ENCODE data around the gene AK9. TPM values are rescaled to one million over a fixed set of nuclear protein-coding genes. Genes with fewer than 3 reads are reported as not detected.

AK9 gene
- total and polyA plus RNA-seq, 2 of the 8 experiments (the other 6 are each of a cell fraction or from before 2014, with no cell fraction given), result 1.8 to 2.2 TPM

DNA sequence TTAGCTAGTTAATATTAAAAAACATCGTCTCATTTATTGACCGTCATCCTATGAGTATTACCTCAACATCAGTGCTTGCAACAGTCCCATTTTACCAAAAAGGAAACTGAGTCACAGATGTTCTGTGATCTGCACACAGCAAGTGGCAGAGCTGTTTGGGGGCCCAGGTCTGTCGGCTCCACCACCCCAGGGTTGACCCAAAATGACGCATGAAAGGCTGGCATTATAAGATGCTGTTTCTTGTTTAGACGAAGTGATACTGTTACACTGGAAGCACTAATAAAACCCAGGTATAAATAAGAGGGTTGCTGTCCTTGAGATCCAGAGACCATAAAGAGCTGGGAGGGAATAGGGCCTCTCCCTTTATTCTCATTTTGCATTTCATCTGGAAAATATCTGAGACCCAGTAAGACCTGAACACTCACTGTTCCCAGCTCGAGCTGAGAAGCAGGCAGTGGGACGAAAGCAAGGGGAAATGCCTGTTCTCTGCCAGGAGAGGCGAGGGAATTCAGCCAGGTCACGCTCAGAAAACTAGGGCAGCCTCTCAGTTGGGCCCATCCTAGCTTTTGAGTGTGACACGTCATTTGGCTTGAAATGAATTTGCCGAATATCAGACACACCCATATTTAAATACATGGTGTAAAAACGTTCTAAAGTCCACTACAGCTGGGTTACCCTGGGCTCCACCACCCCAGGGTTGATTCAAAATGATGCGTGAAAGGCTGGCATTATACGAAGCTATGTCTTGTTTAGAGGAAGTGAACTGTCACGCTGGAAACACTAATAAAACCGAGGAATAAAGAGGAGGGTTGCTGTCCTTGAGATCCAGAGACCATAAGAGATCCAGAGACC is 234.1 kb downstream of the AK9 start:
- 0 out of 2 replicates have a peak overlapping the region, but pooled peaks have one; percentile 14 for H3K18ac ChIP-seq (ENCODE audit: extremely low read depth, low read length)
- peaks cover 0 to 22% (median 11%) of the 10 kb centered on the region in 4 experiments; a peak in 7 of 8 replicates for H3K36me3 ChIP-seq (ENCODE audit: control insufficient read depth in 2 of 4, insufficient read depth in 4 of 4, low read length in 3 of 4)
- peak overlapping the region; percentile 60 to 84 (median 64); a peak in 6 of 8 replicates for H3K4me3 ChIP-seq (ENCODE audit: extremely low read depth in 1 of 4, insufficient read depth in 2 of 4, low read depth in 3 of 4, low read length in 4 of 4)
- H2BK12ac ChIP-seq (ENCODE audit: low read depth, low read length), result no peak overlapping the region
- no peak overlapping the region for H3K23ac ChIP-seq (ENCODE audit: insufficient read length)
- H3K4ac ChIP-seq (replicated peaks; ENCODE audit: insufficient read length, low read depth, low read length), result no peak overlapping the region
- no peak overlapping the region for H2AK5ac ChIP-seq (ENCODE audit: low read depth, low read length)
- peaks cover 4 to 17% (median 11%) of the 10 kb centered on the region in 4 experiments for H3K4me1 ChIP-seq (replicated peaks in 1 of 4; ENCODE audit: control insufficient read depth in 3 of 4, insufficient read depth in 4 of 4, low read length in 3 of 4)
- no peak overlapping the region for H3K56ac ChIP-seq (replicated peaks; ENCODE audit: insufficient read length, low read depth, low read length)
- POLR2A ChIA-PET (ENCODE audit: partially characterized antibody), result interaction anchor here (1.0 to 7.5 kb wide), 11 partner anchors 8 to 106 kb away, joined by 3 to 85 read pairs (median 5); partner anchors contain the start of genes PPIL6 and SMPD2
- CTCF ChIA-PET (ENCODE audit: partially characterized antibody), result interaction anchor here (0.8 to 7.5 kb wide), 9 partner anchors 9 to 854 kb away, joined by 3 to 63 read pairs (median 4); partner anchors contain the start of genes PPIL6 and SMPD2
- H3K9ac ChIP-seq (replicated peaks in 1 of 4; ENCODE audit: extremely low read depth in 1 of 4, low read depth in 3 of 4, low read length in 3 of 4), result no peak overlapping the region; a peak in 1 of 7 replicates
- no peak overlapping the region for H4K91ac ChIP-seq (replicated peaks; ENCODE audit: insufficient read length, low read length)
- peaks cover 8% of the 10 kb centered on the region for H3K23me2 ChIP-seq (ENCODE audit: low read depth, low read length)
- H4K20me1 ChIP-seq (replicated peaks in 1 of 2; ENCODE audit: control insufficient read depth in 1 of 2, insufficient read depth in 2 of 2, low read length in 2 of 2), result no peaks in the 10 kb centered on the region
- no peak for DNase-seq (ENCODE audit: low read depth in 1 of 2, low spot score in 2 of 2)
- no peak overlapping the region for H2BK120ac ChIP-seq (replicated peaks; ENCODE audit: low read depth, low read length)
- no peak overlapping the region for H3K27ac ChIP-seq (ENCODE audit: low read depth, low read length)
- H3K79me2 ChIP-seq (ENCODE audit: control insufficient read depth in 1 of 2, insufficient read depth in 2 of 2, low read length in 2 of 2), result peaks cover 0 to 2% of the 10 kb centered on the region in 2 experiments; a peak in 1 of 4 replicates
- no peaks in the 10 kb centered on the region; the same call in 1 of the 2 replicates for H3K79me1 ChIP-seq (ENCODE audit: low read depth, low read length)
- peak overlapping the region; percentile 87 to 88 for H3K4me2 ChIP-seq (ENCODE audit: insufficient read depth in 1 of 2, low read depth in 2 of 2, low read length in 2 of 2)
- no peak overlapping the region for H2BK20ac ChIP-seq (ENCODE audit: low read length)
- no peak overlapping the region for H2AFZ ChIP-seq (ENCODE audit: low read length)
- WGBS, 2 experiments (ENCODE audit: extremely low coverage in 1 of 2, insufficient coverage in 1 of 2, insufficient read length in 1 of 2, insufficient replicate concordance in 2 of 2, low coverage in 1 of 2, low lambda C conversion rate in 2 of 2, missing lambda C conversion rate in 1 of 2), result 74% methylated on average over 16 of the region's 16 CpGs; no CpG with 5 or more reads in 1 of the 2 experiments
- no peak overlapping the region for H2BK5ac ChIP-seq (ENCODE audit: low read depth, low read length)
- FAIRE-seq, result no peak
- peaks cover 0 to 3% of the 10 kb centered on the region in 2 experiments; a peak in 1 of 4 replicates for H3K9me3 ChIP-seq (ENCODE audit: insufficient read depth in 2 of 2, low read depth in 1 of 2, low read length in 1 of 2)
- no peaks in the 10 kb centered on the region for H3K27me3 ChIP-seq (replicated peaks in 1 of 4; ENCODE audit: control insufficient read depth in 3 of 4, extremely low read depth in 1 of 4, insufficient read depth in 3 of 4, low read length in 3 of 4)
- no peak overlapping the region for H4K5ac ChIP-seq (ENCODE audit: insufficient read length, low read depth, low read length)
- no peak overlapping the region for H2BK15ac ChIP-seq (ENCODE audit: low read length)
- H4K8ac ChIP-seq (ENCODE audit: extremely low read depth, insufficient read depth, low read length), result no peak overlapping the region
- no peak overlapping the region for H3K14ac ChIP-seq (ENCODE audit: insufficient read length)
- TF ChIP-seq TAF1 (IDR thresholded peaks at IDR 0.05; ENCODE audit: low read depth, low read length) (no peak), NANOG (IDR thresholded peaks at IDR 0.05; ENCODE audit: insufficient read depth, low read depth, low read length, poor library complexity, severe bottlenecking) (no peak), EGR1 (IDR thresholded peaks at IDR 0.05; ENCODE audit: borderline replicate concordance, low read depth, low read length) (no peak), ATF2 (IDR thresholded peaks at IDR 0.05; ENCODE audit: low read length) (no peak), KDM5A (IDR thresholded peaks at IDR 0.05; ENCODE audit: low read length) (no peak), POU5F1 (IDR thresholded peaks at IDR 0.05; ENCODE audit: low read depth, low read length) (no peak), EZH2 (IDR thresholded peaks at IDR 0.05; ENCODE audit: low read depth, low read length, severe bottlenecking) (no peak), CBX5 (IDR thresholded peaks at IDR 0.05; ENCODE audit: low read depth, low read length) (no peak), CBX8 (IDR thresholded peaks at IDR 0.05; ENCODE audit: borderline replicate concordance, low read depth, low read length) (no peak)
